Gastroesophageal sphincter (tissue), 4 donors: ENCODE measurements around the gene VAX1. TPM values are rescaled to one million over a fixed set of nuclear protein-coding genes. Genes with fewer than 3 reads are reported as not detected.
A peak's percentile ranks its signal among the peaks of the same experiment; 100 is the strongest.

Experiments used
- ATAC-seq: fragments of 150-250 bp; one replicate; pipeline ENCODE4 v1.9.1; 2016; ENCODE audit warnings: mild to moderate bottlenecking, moderate library complexity
- H3K27ac ChIP-seq, 4 donors: fragments of 200-600 bp; sonication (generic) in 3 of 4; 1 replicate in 3 of 4; 2 replicates in 1 of 4; pipeline ENCODE4 v1.5.1; 2016 to 2019
- H3K27me3 ChIP-seq: fragments of 200-600 bp; sonication (generic); one replicate; pipeline ENCODE4 v1.5.1; 2019
- H3K36me3 ChIP-seq, 2 donors: fragments of 200-600 bp; sonication (generic); one replicate each; pipeline ENCODE4 v1.5.1; 2019; ENCODE audit warnings: control low read depth in 1 of 2
- H3K4me1 ChIP-seq, 3 donors: fragments of 200-600 bp; sonication (generic); 1 replicate in 2 of 3; 2 replicates in 1 of 3; pipeline ENCODE4 v1.5.1; 2016 to 2019; ENCODE audit warnings: control low read depth in 2 of 3
- H3K4me3 ChIP-seq, 2 donors: fragments of 200-600 bp; sonication (generic); one replicate each; pipeline ENCODE4 v1.5.1; 2019; ENCODE audit warnings: mild to moderate bottlenecking in 1 of 2, moderate library complexity in 1 of 2
- H3K9me3 ChIP-seq, 3 donors: fragments of 200-600 bp; sonication (generic); one replicate each; pipeline ENCODE4 v1.5.1; 2017 to 2019; ENCODE audit warnings: control low read depth in 2 of 3
- EP300 ChIP-seq: sonication (generic); formaldehyde crosslinking; IDR thresholded peaks from one replicate; pipeline ENCODE4 v1.6.1; 2017; ENCODE audit warnings: antibody characterized with exemption, mild to moderate bottlenecking
- POLR2A ChIP-seq, 2 donors: fragments of 450-650 bp; IDR thresholded peaks; one replicate each; pipeline ENCODE4 v1.6.1; 2017; ENCODE audit warnings: antibody characterized with exemption in 2 of 2, mild to moderate bottlenecking in 2 of 2, moderate library complexity in 1 of 2
- POLR2AphosphoS5 ChIP-seq: sonication (generic); formaldehyde crosslinking; IDR thresholded peaks from one replicate; pipeline ENCODE4 v1.6.1; 2017; ENCODE audit warnings: antibody characterized with exemption
- WGBS, 2 donors: methylation state at CpG; one replicate each; pipeline ENCODE4 v1.1.5; 2018; ENCODE audit warnings: low coverage in 1 of 2; 5-methylcytosine and 5-hydroxymethylcytosine counted together
- total RNA-seq, 4 donors: library from RNA; depleted of rRNA; stranded (reverse); fragments of >200 nt; gene quantifications; one replicate each; pipeline ENCODE4 v1.1.0, GENCODE V29; 2016
- TF ChIP-seq, protein P1 (sequence below), 4 experiments: fragments of 200-600 bp in 2 of 4; fragments of 450-650 bp in 2 of 4; sonication (generic) in 1 of 4; IDR thresholded peaks; one replicate each; pipeline ENCODE4 v1.5.1; 2017 to 2019; ENCODE audit warnings: antibody characterized with exemption in 4 of 4, mild to moderate bottlenecking in 2 of 4, moderate library complexity in 2 of 4

Gene VAX1
- total RNA-seq, 4 donors from 2014 or later, result not detected

- Histone ChIP-seq H3K36me3 (no peaks in the 10 kb centered on the region), H3K27me3 (peaks cover 100% of the 10 kb centered on the region), H3K27ac (no peak overlapping the region), H3K9me3 (no peaks in the 10 kb centered on the region), H3K4me3 (no peak overlapping the region), H3K4me1 (peaks cover 0 to 40% (median 14%) of the 10 kb centered on the region in 3 donors)
- no peak for TF ChIP-seq EP300
- TF ChIP-seq POLR2AphosphoS5, result no peak
- TF ChIP-seq, protein P1, sequence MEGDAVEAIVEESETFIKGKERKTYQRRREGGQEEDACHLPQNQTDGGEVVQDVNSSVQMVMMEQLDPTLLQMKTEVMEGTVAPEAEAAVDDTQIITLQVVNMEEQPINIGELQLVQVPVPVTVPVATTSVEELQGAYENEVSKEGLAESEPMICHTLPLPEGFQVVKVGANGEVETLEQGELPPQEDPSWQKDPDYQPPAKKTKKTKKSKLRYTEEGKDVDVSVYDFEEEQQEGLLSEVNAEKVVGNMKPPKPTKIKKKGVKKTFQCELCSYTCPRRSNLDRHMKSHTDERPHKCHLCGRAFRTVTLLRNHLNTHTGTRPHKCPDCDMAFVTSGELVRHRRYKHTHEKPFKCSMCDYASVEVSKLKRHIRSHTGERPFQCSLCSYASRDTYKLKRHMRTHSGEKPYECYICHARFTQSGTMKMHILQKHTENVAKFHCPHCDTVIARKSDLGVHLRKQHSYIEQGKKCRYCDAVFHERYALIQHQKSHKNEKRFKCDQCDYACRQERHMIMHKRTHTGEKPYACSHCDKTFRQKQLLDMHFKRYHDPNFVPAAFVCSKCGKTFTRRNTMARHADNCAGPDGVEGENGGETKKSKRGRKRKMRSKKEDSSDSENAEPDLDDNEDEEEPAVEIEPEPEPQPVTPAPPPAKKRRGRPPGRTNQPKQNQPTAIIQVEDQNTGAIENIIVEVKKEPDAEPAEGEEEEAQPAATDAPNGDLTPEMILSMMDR (IDR thresholded peaks at IDR 0.05), result no peak
- TF ChIP-seq POLR2A (IDR thresholded peaks at IDR 0.05), result no peak
- whole genome bisulfite sequencing, 2 donors, result 18 to 19% methylated on average over 6 of the region's 6 CpGs
- ATAC-seq, result no peak
Measured at GRCh38 chr10:117170244-117170643, 32.2 kb upstream of the VAX1 start.

DNA sequence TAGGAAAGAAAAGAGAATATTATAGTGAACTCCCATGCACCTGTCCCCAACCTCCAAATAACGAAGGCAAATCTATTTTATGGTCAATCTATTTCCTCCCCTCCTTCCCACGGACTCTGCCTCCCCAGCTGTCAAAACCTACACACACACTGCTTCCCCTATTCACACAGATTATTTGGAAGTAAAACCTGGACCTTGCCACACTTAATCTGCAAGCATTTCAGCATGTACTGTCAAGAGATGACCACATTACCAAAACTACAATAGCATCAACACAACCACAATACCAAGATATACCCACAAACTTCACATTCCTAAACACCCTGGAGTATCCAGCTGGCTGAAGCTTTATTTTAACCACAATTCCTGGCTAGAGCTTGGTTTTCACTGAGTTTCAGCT lies 31.4 kb upstream of the VAX1 start:
- WGBS, 2 donors, result 37 to 40% methylated on average over 2 of the region's 2 CpGs
- Histone ChIP-seq H3K4me1 (peaks cover 0 to 40% (median 18%) of the 10 kb centered on the region in 3 donors), H3K27ac (no peak overlapping the region), H3K36me3 (no peaks in the 10 kb centered on the region), H3K27me3 (peaks cover 100% of the 10 kb centered on the region), H3K9me3 (no peaks in the 10 kb centered on the region), H3K4me3 (no peak overlapping the region)
- no peak for ATAC-seq
- TF ChIP-seq POLR2A (IDR thresholded peaks at IDR 0.05) (no peak), EP300 (no peak), POLR2AphosphoS5 (no peak)
- TF ChIP-seq, protein P1 (IDR thresholded peaks at IDR 0.05), result no peak

GRCh38 chr10:117168729-117169128 lies 30.7 kb upstream of the VAX1 start:
- no peak for ATAC-seq
- H3K4me1 ChIP-seq, result peaks cover 0 to 42% (median 18%) of the 10 kb centered on the region in 3 donors
- H3K4me3 ChIP-seq, result no peak overlapping the region
- 0% methylated on average over 3 of the region's 25 CpGs; no CpG with 5 or more reads in 1 of the 2 donors for WGBS, 2 donors
- peaks cover 100% of the 10 kb centered on the region for H3K27me3 ChIP-seq
- no peaks in the 10 kb centered on the region for H3K9me3 ChIP-seq
- TF ChIP-seq EP300 (no peak), POLR2AphosphoS5 (no peak), POLR2A (IDR thresholded peaks at IDR 0.05) (no peak)
- TF ChIP-seq, protein P1 (IDR thresholded peaks at IDR 0.05), result no peak
- H3K27ac ChIP-seq, result no peak overlapping the region
- no peaks in the 10 kb centered on the region for H3K36me3 ChIP-seq

- peaks cover 100% of the 10 kb centered on the region for H3K27me3 ChIP-seq
- TF ChIP-seq, protein P1 (IDR thresholded peaks at IDR 0.05), result peak; percentile 57 to 94 (median 82)
- no peak for TF ChIP-seq EP300
- H3K9me3 ChIP-seq, result no peaks in the 10 kb centered on the region
- peak; percentile 75 for ATAC-seq
- H3K27ac ChIP-seq, result no peak overlapping the region
- peak overlapping the region in 1 of 2 donors; percentile 30 for H3K4me3 ChIP-seq
- no peaks in the 10 kb centered on the region for H3K36me3 ChIP-seq
- H3K4me1 ChIP-seq, result peaks cover 0 to 49% (median 23%) of the 10 kb centered on the region in 3 donors
- WGBS, 2 donors, result 6% methylated on average over 7 of the region's 75 CpGs; no CpG with 5 or more reads in 1 of the 2 donors
Measured at GRCh38 chr10:117167789-117168674, 30.0 kb upstream of the VAX1 start.

DNA sequence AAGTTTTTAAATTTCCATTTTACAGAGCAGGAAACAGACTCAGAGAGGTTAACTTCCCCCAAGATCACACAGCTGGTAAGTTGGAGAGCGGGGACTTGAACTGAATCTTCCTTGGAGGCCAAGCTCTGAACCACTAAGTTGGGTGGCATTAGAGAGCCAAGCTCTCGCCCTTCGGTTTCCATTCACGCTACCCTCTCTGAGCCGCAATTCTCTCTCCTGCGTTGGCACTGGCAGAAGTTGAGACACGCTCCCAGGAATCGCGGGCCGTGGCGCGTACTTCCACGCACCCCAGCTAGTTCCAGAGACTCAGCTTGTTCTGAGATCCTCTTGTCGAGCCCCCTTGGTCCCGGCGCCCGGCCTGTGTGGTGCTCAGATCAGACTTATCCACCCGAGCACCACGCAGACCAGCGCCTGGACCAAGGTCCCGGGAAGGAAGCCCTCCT lies 29.3 kb upstream of the VAX1 start:
- no peak for ATAC-seq
- Histone ChIP-seq H3K4me1 (peaks cover 0 to 55% (median 29%) of the 10 kb centered on the region in 3 donors), H3K4me3 (no peak overlapping the region), H3K27me3 (peaks cover 100% of the 10 kb centered on the region), H3K36me3 (no peaks in the 10 kb centered on the region), H3K9me3 (no peaks in the 10 kb centered on the region), H3K27ac (no peak overlapping the region)
- TF ChIP-seq POLR2A (IDR thresholded peaks at IDR 0.05) (no peak), EP300 (no peak), POLR2AphosphoS5 (no peak)
- TF ChIP-seq, protein P1 (IDR thresholded peaks at IDR 0.05), result no peak
- WGBS, 2 donors, result 13 to 28% methylated on average over 2 to 10 of the region's 21 CpGs
